Measurements from ENCODE around the gene LYPD4.

GRCh38 chr19:41862445-41862986, 18.0 kb upstream of the LYPD4 start:
- TF ChIP-seq CTCF (conservative IDR thresholded peaks at IDR 0.05) = no peak
- TF ChIP-seq ZFX (IDR thresholded peaks at IDR 0.05) = no peak
